GM10847 (cell line): ENCODE measurements around the gene CELF2.

Experiments
- POLR2A ChIP-seq: IDR thresholded peaks from 2 replicates; pipeline ENCODE4 v1.6.1; 2011; ENCODE audit not compliant: insufficient read length; ENCODE audit errors: extremely low read depth

Gene CELF2

DNA sequence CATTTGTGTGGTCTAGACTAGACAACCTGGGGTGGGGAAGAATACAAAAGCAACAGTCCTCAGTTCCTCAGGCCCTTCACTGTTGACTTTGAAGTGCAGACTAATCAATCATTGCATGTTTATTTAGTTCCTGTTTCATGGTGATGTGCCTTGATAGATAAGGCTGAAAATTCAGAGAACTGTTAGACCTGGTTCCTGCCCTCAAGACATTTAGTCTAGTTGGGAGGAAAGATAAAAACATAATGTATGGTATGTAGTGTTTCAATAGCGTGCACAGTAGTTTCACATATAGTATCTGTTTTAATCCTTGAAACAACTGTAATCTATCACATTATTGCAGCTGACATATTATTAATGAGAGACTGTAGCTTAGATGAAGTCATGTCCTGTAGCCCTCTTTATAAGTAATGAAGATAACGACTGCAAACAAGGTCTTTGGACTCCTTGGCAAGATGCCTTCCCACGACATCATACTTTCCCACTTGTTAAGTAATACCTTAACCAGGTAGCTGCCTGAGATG is 124.0 kb downstream of the CELF2 start:
- no peak for TF ChIP-seq POLR2A

DNA sequence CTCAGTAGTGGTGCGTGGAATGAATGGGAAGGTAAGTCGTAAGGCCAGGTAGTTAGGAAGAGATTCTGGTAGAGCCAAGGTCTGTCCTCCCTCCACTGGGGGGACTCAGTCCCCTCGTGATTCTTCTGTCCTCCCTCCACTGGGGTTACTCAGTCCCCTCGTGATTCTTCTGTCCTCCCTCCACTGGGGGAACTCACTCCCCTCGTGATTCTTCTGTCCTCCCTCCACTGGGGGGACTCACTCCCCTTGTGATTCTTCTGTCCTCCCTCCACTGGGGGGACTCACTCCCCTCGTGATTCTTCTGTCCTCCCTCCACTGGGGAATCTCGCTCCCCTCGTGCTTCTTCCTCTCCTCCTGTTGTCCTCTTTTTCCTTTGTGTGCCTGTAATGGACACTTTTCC is 125.1 kb downstream of the CELF2 start:
- TF ChIP-seq POLR2A: no peak

DNA sequence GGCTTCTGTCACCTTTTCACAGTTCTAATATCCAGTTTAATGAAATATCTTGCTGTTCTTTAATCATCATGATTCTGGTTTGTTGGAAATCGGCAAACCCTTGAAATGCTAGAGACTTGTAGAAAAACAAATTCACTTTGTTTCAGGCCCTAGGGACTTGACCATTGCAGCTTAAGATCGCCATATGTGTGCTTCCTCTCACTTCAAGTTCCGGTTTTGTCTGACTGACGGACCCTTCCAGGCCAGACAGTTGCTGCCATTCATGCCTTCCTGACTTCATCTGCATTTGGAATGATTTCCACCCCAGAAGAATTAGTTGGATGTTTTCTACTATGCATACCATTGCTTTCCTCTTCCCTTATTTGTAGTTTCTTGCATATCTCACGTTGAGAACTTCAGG is 125.6 kb downstream of the CELF2 start:
- TF ChIP-seq POLR2A: no peak

DNA sequence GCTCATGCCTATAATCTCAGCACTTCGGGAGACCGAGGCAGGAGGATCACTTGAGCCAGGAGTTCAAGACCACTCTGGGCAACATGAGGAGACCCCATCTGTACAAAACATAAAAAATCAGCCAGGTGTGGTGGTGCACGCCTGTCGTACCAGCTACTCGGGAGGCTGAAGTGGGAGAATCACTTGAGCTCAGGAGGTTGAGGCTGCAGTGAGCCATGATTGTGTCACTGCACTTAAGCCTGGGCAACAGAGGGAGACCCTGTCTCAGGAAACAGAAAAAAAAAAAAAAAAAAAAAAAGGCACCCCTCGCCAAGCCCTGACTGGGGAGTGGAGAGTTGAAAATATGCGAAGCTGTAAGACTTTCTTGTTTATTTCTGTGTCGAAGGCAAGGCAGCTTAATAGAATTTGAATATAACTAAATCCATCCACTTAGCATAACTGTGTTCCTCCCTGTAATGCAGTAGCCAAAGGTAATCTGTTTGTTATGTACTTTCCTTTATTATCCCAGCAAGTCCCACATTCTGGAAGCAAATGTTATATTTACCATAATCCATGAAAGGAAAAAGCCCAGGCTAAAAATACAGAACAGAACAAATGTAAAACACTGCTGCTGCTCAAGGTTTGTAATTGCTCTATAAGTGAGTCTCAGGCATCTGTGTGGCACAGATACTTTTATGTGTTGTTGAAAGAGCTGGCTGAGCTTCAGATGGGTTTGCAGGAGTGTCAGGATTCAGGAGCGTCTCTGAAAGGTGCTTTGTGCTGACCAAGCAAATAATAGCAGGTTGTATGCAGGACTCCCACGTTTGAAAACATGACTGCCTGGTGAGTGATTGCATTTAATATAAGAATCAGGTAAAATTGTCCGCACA is 127.2 kb downstream of the CELF2 start:
- TF ChIP-seq POLR2A: no peak

DNA sequence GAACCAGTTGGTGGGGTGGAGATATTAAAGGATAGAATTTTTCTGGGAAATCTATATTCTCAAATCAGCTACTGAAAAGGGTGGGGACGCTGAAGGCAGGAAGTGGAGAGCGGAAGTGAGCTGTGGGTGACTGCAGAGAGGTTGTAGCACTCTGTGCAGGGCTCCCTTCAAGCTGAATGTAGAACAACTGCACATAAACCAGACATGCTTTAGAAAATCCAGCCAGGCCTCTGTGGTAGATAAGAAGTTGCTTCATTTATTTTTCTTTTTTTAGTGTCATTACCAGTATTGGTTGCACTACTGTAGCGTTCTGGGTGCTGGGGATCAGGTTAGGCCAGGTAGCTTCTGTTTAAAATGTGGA is 127.8 kb downstream of the CELF2 start:
- no peak for TF ChIP-seq POLR2A

DNA sequence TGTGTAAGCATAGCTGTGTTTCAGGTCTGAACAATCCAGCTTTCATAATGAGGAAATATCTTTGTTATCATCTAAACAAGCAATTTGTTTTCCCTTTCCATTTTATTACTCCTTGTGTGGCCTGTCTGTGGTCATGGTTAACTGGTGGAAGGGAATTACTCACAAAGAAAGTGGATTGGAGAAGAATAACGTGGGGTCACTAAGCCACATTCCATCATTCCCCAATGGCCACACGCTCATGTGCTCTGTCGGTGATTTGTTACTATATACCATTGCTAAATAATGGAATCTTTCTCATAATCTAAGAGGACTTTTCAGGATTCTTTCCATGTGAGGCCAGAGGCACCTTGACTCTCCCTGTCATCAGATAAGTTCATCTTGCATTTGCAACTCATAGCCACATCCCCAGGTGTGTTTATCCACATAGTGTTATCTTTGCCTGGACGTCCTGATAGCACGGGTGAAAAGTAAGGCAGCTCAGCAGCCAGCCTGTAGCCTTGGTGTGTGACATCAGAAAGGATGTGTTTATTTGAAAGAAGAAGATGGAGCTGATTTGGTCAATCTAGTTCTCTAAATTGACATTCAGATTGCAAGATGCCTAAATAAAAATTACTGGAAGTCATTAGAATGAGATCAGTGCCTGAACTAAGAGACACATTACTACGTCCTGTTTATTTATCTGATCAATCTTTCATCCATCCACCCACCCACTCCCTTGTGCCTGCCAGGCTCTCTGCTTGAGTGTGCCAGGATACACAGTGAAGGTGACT is 128.9 kb downstream of the CELF2 start:
- no peak for TF ChIP-seq POLR2A

DNA sequence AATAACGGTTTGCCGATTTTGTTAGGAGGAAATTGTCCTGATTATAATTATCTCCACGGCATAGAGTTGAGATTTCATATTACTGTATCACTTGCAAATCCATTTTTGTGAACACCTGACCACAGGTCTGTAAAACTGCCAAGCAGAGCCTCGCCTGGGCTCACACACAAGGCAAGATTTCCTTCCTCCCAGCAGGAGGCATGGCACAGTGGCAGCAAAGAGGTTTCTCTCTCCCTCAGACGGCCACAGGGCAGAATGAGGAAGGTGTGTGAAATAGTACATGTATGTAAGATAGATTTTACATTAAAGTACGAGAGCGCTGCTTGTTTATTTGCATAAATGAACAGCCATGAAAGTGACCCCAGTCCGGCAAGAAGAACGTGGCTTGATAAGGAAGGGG is 130.1 kb downstream of the CELF2 start:
- no peak for TF ChIP-seq POLR2A

DNA sequence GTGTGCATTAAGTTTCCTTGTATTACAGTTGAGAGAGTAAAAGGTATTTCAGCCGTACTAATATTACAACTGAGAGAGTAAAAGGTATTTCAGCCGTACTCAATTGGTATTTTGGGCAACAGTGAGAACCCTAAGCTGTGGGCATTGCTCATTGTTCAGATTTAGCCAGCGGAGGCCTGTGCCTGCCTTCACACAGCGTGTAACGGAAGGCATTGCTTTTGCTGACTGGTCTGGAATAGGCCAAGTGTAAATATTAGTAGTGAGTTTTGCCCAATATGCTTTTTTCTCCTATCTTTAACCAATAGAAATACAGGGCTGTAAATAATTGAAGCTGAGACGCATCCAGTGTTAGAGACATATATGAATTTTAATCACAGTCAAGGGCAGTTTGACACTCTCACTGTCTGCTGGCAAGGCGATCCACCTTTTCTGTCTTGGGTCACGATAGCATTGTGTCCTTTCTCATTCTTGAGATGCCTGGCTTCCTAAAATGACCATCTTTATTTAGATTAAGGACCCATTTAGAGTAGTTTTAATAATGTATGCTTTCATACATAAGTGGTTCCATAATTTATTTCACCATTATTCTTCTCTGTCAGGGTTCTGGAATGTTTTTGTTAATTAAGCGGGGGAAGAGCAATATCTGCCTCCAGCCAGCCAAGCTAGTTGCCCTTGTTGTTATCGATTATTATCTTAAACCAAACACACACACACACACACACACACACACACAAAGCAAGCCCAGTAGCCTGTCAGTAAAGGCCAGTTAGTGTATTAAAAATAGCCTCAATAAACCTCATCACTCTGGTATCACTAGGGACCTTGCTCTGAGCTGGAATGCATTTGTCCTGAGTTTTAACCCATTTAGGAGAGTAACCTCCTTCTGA is 130.7 kb downstream of the CELF2 start:
- TF ChIP-seq POLR2A: no peak

DNA sequence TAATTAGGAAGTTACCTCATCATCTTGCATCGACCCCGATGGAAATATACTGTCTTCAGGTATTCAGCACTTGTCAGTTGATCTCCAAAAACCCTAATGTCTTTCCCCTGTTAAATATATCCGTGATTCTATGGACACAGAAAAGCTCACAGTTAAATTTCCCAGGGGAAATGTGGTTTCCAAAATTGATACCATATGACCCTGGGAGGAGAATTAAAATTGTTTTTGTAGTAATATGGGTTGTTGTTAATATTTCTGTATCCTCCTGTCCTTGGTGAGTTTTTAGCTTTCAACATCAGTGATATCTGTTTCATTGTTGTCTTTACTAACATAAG is 132.1 kb downstream of the CELF2 start:
- TF ChIP-seq POLR2A: no peak

DNA sequence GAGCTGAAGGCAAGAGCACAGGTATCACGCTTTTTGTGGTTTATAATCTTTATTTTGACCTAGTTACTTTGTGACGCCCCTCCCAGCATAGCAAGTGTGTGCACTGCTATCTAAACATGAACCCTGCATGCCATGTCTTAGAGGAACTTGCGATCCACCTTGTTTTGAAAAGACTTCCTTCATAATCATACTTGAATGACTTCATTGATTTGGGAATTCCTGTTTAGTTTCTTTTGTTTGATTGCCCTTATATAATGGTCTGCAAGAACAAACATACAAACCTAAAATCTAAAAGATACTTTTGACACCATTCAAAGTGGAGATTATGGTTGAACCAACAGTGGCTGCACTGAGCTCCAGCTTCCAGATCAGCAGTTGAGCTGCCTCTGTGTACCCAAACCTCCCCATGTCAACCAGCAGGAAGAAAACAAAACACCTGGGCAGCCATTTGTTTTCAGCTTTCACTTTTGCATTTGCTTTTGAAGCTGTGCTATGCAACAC is 132.6 kb downstream of the CELF2 start:
- no peak for TF ChIP-seq POLR2A

DNA sequence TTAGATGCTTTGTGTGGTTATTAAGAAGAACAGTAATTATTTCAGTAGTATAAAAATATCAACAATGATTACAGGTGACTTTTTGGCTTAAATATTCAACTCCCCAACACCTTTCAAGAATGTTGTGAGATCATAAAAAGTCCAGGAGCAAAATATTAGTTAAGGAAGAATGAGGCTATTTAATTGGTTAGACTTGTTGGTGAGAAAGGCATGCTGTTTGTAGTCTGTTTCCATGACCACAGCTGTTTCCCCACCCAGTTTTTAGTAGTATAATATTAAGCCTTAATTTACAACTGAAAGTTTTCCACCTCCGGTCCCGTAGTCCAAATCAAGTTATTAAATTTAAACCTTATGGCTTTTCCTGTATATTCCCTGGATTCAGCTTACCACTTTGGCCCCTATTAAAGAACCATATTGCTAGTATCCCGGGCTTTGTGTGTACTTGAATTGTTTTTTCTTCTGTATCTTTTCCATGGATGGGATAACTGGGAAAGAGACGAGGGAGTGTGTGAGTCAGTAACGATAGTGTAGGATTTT is 133.3 kb downstream of the CELF2 start:
- no peak for TF ChIP-seq POLR2A

DNA sequence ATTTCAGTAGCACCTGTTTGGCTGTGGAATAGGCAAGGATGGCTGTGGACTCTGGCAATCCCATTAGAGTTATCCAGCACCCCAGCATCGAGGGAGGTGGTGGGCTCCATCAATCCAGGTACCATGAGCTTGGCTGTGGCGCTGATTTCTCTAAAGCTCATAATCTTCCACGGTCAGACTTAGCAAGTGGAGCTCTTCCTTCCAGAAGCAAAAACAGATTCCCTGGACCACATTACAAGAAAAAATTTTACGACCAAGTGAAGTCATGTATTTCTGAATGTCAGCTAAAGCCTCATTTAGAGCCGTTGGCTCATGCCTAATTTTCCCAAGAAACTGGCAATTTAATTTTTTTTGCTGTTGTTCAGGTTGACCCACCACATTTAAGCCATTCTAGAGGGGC is 135.1 kb downstream of the CELF2 start:
- no peak for TF ChIP-seq POLR2A

DNA sequence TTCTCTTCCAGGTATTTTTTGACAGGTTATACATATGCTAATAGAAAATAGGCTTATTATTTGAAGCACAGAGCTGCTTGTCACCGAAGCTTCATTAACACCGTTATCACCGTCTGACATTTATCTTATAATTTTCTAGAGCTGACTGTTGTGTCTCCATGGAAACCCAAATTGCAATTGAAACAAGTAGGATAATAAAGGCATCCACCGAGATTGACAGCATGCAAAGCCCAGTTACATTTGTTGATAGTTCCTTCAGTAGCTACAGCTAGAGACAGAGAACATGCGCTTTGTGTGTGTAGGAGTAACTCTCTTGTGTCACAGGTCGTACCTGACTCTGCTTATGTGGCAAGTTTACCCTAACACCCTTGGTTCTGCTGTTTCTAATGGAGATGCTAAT is 135.6 kb downstream of the CELF2 start:
- TF ChIP-seq POLR2A: no peak

DNA sequence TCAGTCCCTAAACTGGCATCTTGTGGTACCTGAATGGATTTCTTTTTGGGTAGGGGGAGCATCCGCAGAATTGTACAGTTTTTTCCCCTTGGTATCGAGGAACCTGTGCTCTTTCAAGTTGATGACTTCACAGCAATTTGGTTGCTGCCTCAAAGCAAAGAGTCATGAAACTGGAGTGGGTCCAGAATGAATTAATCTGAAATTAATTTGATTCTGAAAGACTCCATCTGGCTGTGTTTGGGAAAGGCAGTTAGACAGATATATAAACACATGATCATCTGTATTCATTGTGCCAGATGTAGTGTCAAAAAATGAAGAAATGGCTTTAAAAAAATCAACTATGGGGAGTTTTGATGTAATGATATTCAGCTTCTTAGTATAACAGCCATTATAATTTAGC is 136.1 kb downstream of the CELF2 start:
- no peak for TF ChIP-seq POLR2A

DNA sequence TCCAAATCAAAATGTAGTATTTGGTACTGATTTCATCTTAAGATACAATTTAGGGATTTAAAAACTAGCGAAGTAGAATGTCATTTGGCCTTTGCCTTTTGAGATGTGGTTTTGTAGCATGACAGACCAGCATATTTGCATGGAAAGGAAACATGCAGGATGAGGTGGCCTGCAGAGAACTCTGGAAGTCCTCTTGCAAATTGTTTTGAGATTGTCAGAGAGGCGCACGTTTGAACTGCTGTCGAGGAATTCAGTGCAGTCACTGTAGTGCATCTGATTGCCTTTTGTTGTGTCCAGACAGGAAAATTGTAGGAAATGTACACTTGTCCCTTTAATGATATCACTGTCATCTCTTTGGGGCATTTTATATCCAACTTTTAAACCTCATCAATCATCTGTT is 136.7 kb downstream of the CELF2 start:
- no peak for TF ChIP-seq POLR2A
